Liver (tissue), 9 donors: ENCODE data around the gene PRSS8. TPM values are rescaled to one million over a fixed set of nuclear protein-coding genes. Genes with fewer than 3 reads are reported as not detected.

Source experiments
- DNase-seq: peaks from one replicate; pipeline ENCODE4 v3.0.0-alpha.2; 2017; ENCODE audit warnings: low spot score
- H3K27ac ChIP-seq, 2 donors: one replicate each; pipeline ENCODE4 v1.7.0; 2013; ENCODE audit warnings: inconsistent platforms in 2 of 2, low read length in 2 of 2, control low read depth in 1 of 2, low read depth in 1 of 2, mild to moderate bottlenecking in 1 of 2
- H3K27me3 ChIP-seq, 4 donors: one replicate each; pipeline versions ENCODE4 v1.6.1 to v1.7.0; 2013; ENCODE audit warnings: low read length in 3 of 4, inconsistent platforms in 1 of 4, mild to moderate bottlenecking in 1 of 4, moderate library complexity in 1 of 4; ENCODE audit not compliant: control insufficient read depth in 4 of 4, insufficient read depth in 4 of 4
- H3K36me3 ChIP-seq, 4 donors: one replicate each; pipeline versions ENCODE4 v1.6.1 to v1.7.0; 2013; ENCODE audit warnings: low read length in 3 of 4, mild to moderate bottlenecking in 3 of 4, low read depth in 1 of 4, moderate library complexity in 1 of 4; ENCODE audit not compliant: control insufficient read depth in 4 of 4, insufficient read depth in 3 of 4
- H3K4me1 ChIP-seq, 4 donors: one replicate each; pipeline versions ENCODE4 v1.6.1 to v1.7.0; 2013; ENCODE audit warnings: low read length in 3 of 4, mild to moderate bottlenecking in 3 of 4, moderate library complexity in 1 of 4; ENCODE audit not compliant: control insufficient read depth in 4 of 4, insufficient read depth in 4 of 4
- H3K4me3 ChIP-seq, 3 donors: one replicate each; pipeline versions ENCODE4 v1.6.1 to v1.7.0; 2013; ENCODE audit warnings: low read length in 3 of 3, control low read depth in 1 of 3, low read depth in 1 of 3, mild to moderate bottlenecking in 1 of 3
- H3K9ac ChIP-seq, 2 donors: one replicate each; pipeline ENCODE4 v1.7.0; 2013; ENCODE audit warnings: low read length in 2 of 2, mild to moderate bottlenecking in 2 of 2, moderate library complexity in 2 of 2, control low read depth in 1 of 2, low read depth in 1 of 2
- H3K9me3 ChIP-seq, 4 donors: one replicate each; pipeline versions ENCODE4 v1.6.1 to v1.7.0; 2013; ENCODE audit warnings: low read length in 3 of 4; ENCODE audit not compliant: control insufficient read depth in 4 of 4
- EGR1 ChIP-seq, 2 donors: IDR thresholded peaks; 2 replicates each; pipeline ENCODE4 v1.6.1; 2016 to 2018; ENCODE audit warnings: antibody characterized with exemption in 2 of 2, low read depth in 2 of 2
- FOXA1 ChIP-seq: IDR thresholded peaks from 2 replicates; pipeline ENCODE4 v1.6.1; 2016; ENCODE audit warnings: antibody characterized with exemption
- FOXA2 ChIP-seq: IDR thresholded peaks from 2 replicates; pipeline ENCODE4 v1.6.1; 2016; ENCODE audit warnings: antibody characterized with exemption
- GABPA ChIP-seq, 2 donors: IDR thresholded peaks in 1 of 2; conservative IDR thresholded peaks in 1 of 2; 2 replicates each; pipeline ENCODE4 v1.6.1; 2016; ENCODE audit warnings: antibody characterized with exemption in 2 of 2, mild to moderate bottlenecking in 1 of 2, moderate library complexity in 1 of 2
- HNF4A ChIP-seq, 2 donors: conservative IDR thresholded peaks; 2 replicates each; pipeline ENCODE4 v1.6.1; 2016; ENCODE audit warnings: antibody characterized with exemption in 2 of 2, mild to moderate bottlenecking in 2 of 2
- HNF4G ChIP-seq: IDR thresholded peaks from 2 replicates; pipeline ENCODE4 v1.6.1; 2016; ENCODE audit warnings: antibody characterized with exemption
- JUND ChIP-seq, 2 donors: IDR thresholded peaks; 2 replicates each; pipeline ENCODE4 v1.6.1; 2016; ENCODE audit warnings: antibody characterized with exemption in 2 of 2
- NR2F2 ChIP-seq: IDR thresholded peaks from 2 replicates; pipeline ENCODE4 v1.6.1; 2016; ENCODE audit warnings: antibody characterized with exemption
- RAD21 ChIP-seq, 2 donors: IDR thresholded peaks; 2 replicates each; pipeline ENCODE4 v1.6.1; 2016; ENCODE audit warnings: antibody characterized with exemption in 2 of 2, mild to moderate bottlenecking in 2 of 2
- RXRA ChIP-seq, 2 donors: IDR thresholded peaks; 2 replicates each; pipeline ENCODE4 v1.6.1; 2017 to 2018; ENCODE audit warnings: antibody characterized with exemption in 2 of 2, mild to moderate bottlenecking in 1 of 2
- SP1 ChIP-seq: IDR thresholded peaks from 2 replicates; pipeline ENCODE4 v1.6.1; 2018; ENCODE audit warnings: antibody characterized with exemption, mild to moderate bottlenecking
- TAF1 ChIP-seq: conservative IDR thresholded peaks from 2 replicates; pipeline ENCODE4 v1.6.1; 2016; ENCODE audit warnings: antibody characterized with exemption, mild to moderate bottlenecking
- YY1 ChIP-seq: IDR thresholded peaks from 2 replicates; pipeline ENCODE4 v1.6.1; 2016; ENCODE audit warnings: antibody characterized with exemption, mild to moderate bottlenecking
- WGBS: extraction: QIAGEN DNeasy Blood & Tissue Kit; methylation state at CpG from one replicate; pipeline ENCODE4 v1.1.7; 2013; 5-methylcytosine and 5-hydroxymethylcytosine counted together
- polyA plus RNA-seq, 2 donors: library from polyadenylated mRNA; stranded (reverse) in 1 of 2; unstranded in 1 of 2; fragments of 200-250 nt in 1 of 2; fragments of >200 nt in 1 of 2; fragmentation: Nextera tagmentation in 1 of 2; extraction: Ambion mirVana in 1 of 2; gene quantifications; one replicate each; pipeline versions ENCODE4 v1.2.1 to v1.2.3, GENCODE V29; 2013 to 2015
- total RNA-seq, 2 donors: library from RNA; depleted of rRNA; stranded (reverse); fragments of >200 nt; gene quantifications; one replicate each; pipeline ENCODE4 v1.2.3, GENCODE V29; 2014
- TF ChIP-seq, protein P1 (sequence below): IDR thresholded peaks from 2 replicates; pipeline ENCODE4 v1.6.1; 2016; ENCODE audit warnings: antibody characterized with exemption
- TF ChIP-seq, protein P2 (sequence below): fragments of 150-350 bp; IDR thresholded peaks from 2 replicates; pipeline ENCODE4 v1.5.1; 2017; ENCODE audit warnings: improper control_type of control experiment, low read depth, low read length; ENCODE audit not compliant: missing input control
- TF ChIP-seq, protein P3 (sequence below): IDR thresholded peaks from 2 replicates; pipeline ENCODE4 v1.6.1; 2016; ENCODE audit warnings: antibody characterized with exemption
- TF ChIP-seq, protein P4 (sequence below): IDR thresholded peaks from 2 replicates; pipeline ENCODE4 v1.6.1; 2016; ENCODE audit warnings: antibody characterized with exemption
- TF ChIP-seq, protein P5 (sequence below): IDR thresholded peaks from 2 replicates; pipeline ENCODE4 v1.6.1; 2016; ENCODE audit warnings: antibody characterized with exemption, mild to moderate bottlenecking
- donor health status: healthy.
- donor health status: healthy.
- donor health status: healthy.
- donor health status: healthy.
- donor health status: healthy.

PRSS8 gene
- total and polyA plus RNA-seq, 4 donors = 1.1 to 50.1 (median 8.4) TPM

DNA sequence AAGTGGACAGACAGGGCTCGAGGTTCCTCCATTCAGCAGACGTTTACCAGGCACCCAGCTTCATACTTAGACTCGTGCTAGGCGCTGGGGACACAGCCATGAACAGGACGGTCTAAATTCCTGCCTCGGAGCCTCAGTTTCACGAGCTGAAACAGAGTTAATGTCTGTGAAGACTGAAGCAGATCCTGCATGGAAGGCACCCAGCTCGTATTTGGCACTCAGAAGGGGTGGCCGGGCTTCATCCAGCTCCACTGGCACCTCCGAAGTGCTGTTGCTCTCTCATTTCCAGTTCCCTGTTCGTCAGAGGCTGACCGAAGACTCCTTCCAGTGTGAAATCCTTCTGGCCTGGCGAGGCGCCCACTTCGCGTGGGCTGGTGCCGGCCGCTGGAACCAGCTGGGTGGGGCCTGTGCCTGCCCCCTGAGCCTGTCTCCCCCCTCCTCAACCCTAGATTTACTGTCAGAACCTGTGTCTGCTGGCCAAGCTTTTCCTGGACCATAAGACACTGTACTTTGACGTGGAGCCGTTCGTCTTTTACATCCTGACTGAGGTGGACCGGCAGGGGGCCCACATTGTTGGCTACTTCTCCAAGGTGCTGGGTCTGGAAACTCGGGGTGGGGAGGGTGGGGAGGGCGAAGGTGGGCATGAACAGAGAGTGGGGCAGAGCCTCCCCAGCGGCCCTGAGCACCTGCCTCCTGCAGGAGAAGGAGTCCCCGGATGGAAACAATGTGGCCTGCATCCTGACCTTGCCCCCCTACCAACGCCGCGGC, 5.8 kb downstream of the PRSS8 start:
- peaks cover 8 to 40% (median 13%) of the 10 kb centered on the region in 4 donors for H3K36me3 ChIP-seq
- H3K9ac ChIP-seq = no peak overlapping the region
- 73% methylated on average over 29 of the region's 29 CpGs for WGBS
- H3K4me1 ChIP-seq = peaks cover 0 to 12% (median 2%) of the 10 kb centered on the region in 4 donors
- H3K4me3 ChIP-seq = no peak overlapping the region
- TF ChIP-seq FOXA2 = no peak
- peak overlapping the region; percentile 58 to 70 for H3K27ac ChIP-seq
- no peaks in the 10 kb centered on the region for H3K9me3 ChIP-seq
- no peaks in the 10 kb centered on the region for H3K27me3 ChIP-seq
- no peak for DNase-seq

DNA sequence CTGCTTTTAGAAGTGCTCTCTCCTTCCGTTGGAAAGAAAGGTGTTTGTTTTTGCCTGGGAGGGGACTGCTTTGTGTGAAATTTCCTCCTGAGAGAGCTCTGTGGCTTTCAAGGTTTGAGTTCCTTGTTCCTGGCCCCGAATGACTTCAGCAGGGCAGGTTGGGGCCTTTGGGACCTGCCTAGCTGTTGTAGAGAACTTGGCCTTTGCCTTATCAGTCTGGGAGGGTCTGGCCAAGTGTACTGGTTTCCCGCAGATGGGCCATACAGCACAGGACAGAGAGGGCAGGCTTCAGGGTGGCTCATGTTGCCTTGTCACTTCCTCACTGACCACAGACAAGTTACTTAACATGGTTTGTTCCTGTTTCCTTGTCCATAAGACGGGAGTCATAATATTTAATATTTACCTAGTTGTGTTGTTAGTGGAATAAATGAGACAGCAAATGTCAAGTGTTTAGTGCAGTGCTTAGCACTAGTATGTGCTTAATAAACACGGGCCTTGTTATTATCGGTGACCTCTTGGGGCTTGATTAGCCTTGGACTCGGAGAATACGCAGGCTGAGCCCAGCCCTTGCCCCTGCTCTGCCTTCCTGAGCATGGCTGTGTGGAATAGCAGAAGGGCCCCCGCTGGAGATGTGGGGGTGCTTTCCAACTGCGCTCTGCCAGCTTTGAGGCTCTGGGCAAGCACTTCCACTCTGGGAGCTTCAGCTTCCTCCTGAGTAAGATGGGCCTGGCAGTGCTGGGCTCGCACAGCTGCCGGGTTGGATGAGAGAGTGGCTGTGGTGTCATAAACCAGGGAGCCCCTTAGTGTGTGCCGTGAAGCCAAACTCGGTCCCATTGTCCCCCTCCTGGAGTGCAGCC, 6.6 kb downstream of the PRSS8 start:
- peak overlapping the region; percentile 70 to 77 for H3K27ac ChIP-seq
- TF ChIP-seq SP1 = peak; percentile 22
- TF ChIP-seq, protein P1, sequence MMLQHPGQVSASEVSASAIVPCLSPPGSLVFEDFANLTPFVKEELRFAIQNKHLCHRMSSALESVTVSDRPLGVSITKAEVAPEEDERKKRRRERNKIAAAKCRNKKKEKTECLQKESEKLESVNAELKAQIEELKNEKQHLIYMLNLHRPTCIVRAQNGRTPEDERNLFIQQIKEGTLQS = no peak
- peaks cover 0 to 5% (median 0%) of the 10 kb centered on the region in 4 donors for H3K4me1 ChIP-seq
- peaks cover 8 to 42% (median 14%) of the 10 kb centered on the region in 4 donors for H3K36me3 ChIP-seq
- H3K9me3 ChIP-seq = no peaks in the 10 kb centered on the region
- no peaks in the 10 kb centered on the region for H3K27me3 ChIP-seq
- H3K9ac ChIP-seq = no peak overlapping the region
- no peak for DNase-seq
- H3K4me3 ChIP-seq = no peak overlapping the region
- 74% methylated on average over 14 of the region's 14 CpGs for WGBS

DNA sequence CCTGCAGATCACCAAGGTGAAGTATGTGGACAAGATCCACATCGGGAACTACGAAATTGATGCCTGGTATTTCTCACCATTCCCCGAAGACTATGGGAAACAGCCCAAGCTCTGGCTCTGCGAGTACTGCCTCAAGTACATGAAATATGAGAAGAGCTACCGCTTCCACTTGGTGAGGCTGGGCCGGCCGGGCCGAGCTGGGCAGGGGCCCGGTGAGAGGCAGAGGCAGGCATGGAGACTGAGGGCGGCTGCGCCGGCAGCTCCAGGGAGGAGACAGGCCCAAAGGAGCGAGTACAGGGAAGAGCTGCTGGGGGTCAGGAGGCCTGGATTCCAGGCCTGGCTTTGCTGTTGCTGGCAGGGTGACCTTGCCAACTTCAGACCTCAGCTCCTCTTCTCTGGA, 8.3 kb downstream of the PRSS8 start:
- Histone ChIP-seq H3K27ac (peak overlapping the region; percentile 68 to 77), H3K4me3 (no peak overlapping the region), H3K27me3 (no peaks in the 10 kb centered on the region), H3K9ac (no peak overlapping the region), H3K36me3 (peaks cover 4 to 42% (median 16%) of the 10 kb centered on the region in 4 donors), H3K9me3 (no peaks in the 10 kb centered on the region), H3K4me1 (no peaks in the 10 kb centered on the region)
- no peak for DNase-seq
- TF ChIP-seq, protein P2, sequence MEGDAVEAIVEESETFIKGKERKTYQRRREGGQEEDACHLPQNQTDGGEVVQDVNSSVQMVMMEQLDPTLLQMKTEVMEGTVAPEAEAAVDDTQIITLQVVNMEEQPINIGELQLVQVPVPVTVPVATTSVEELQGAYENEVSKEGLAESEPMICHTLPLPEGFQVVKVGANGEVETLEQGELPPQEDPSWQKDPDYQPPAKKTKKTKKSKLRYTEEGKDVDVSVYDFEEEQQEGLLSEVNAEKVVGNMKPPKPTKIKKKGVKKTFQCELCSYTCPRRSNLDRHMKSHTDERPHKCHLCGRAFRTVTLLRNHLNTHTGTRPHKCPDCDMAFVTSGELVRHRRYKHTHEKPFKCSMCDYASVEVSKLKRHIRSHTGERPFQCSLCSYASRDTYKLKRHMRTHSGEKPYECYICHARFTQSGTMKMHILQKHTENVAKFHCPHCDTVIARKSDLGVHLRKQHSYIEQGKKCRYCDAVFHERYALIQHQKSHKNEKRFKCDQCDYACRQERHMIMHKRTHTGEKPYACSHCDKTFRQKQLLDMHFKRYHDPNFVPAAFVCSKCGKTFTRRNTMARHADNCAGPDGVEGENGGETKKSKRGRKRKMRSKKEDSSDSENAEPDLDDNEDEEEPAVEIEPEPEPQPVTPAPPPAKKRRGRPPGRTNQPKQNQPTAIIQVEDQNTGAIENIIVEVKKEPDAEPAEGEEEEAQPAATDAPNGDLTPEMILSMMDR = no peak
- TF ChIP-seq, protein P3, sequence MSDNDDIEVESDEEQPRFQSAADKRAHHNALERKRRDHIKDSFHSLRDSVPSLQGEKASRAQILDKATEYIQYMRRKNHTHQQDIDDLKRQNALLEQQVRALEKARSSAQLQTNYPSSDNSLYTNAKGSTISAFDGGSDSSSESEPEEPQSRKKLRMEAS = no peak
- no peak for TF ChIP-seq FOXA2
- no peak for TF ChIP-seq NR2F2
- TF ChIP-seq TAF1 = no peak
- TF ChIP-seq GABPA (IDR thresholded peaks at IDR 0.05 in 1 of 2, conservative IDR thresholded peaks at IDR 0.05 in 1 of 2) = no peak
- TF ChIP-seq YY1 = no peak
- TF ChIP-seq, protein P1 = no peak
- TF ChIP-seq RXRA (IDR thresholded peaks at IDR 0.05) = no peak
- no peak for TF ChIP-seq EGR1 (IDR thresholded peaks at IDR 0.05; ENCODE audit: low read depth in 2 of 2)
- TF ChIP-seq HNF4A (conservative IDR thresholded peaks at IDR 0.05) = no peak
- no peak for TF ChIP-seq HNF4G
- TF ChIP-seq JUND (IDR thresholded peaks at IDR 0.05) = no peak
- TF ChIP-seq, protein P4, sequence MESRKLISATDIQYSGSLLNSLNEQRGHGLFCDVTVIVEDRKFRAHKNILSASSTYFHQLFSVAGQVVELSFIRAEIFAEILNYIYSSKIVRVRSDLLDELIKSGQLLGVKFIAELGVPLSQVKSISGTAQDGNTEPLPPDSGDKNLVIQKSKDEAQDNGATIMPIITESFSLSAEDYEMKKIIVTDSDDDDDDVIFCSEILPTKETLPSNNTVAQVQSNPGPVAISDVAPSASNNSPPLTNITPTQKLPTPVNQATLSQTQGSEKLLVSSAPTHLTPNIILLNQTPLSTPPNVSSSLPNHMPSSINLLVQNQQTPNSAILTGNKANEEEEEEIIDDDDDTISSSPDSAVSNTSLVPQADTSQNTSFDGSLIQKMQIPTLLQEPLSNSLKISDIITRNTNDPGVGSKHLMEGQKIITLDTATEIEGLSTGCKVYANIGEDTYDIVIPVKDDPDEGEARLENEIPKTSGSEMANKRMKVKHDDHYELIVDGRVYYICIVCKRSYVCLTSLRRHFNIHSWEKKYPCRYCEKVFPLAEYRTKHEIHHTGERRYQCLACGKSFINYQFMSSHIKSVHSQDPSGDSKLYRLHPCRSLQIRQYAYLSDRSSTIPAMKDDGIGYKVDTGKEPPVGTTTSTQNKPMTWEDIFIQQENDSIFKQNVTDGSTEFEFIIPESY = no peak
- no peak for TF ChIP-seq RAD21 (IDR thresholded peaks at IDR 0.05)
- TF ChIP-seq FOXA1 = no peak
- TF ChIP-seq, protein P5, sequence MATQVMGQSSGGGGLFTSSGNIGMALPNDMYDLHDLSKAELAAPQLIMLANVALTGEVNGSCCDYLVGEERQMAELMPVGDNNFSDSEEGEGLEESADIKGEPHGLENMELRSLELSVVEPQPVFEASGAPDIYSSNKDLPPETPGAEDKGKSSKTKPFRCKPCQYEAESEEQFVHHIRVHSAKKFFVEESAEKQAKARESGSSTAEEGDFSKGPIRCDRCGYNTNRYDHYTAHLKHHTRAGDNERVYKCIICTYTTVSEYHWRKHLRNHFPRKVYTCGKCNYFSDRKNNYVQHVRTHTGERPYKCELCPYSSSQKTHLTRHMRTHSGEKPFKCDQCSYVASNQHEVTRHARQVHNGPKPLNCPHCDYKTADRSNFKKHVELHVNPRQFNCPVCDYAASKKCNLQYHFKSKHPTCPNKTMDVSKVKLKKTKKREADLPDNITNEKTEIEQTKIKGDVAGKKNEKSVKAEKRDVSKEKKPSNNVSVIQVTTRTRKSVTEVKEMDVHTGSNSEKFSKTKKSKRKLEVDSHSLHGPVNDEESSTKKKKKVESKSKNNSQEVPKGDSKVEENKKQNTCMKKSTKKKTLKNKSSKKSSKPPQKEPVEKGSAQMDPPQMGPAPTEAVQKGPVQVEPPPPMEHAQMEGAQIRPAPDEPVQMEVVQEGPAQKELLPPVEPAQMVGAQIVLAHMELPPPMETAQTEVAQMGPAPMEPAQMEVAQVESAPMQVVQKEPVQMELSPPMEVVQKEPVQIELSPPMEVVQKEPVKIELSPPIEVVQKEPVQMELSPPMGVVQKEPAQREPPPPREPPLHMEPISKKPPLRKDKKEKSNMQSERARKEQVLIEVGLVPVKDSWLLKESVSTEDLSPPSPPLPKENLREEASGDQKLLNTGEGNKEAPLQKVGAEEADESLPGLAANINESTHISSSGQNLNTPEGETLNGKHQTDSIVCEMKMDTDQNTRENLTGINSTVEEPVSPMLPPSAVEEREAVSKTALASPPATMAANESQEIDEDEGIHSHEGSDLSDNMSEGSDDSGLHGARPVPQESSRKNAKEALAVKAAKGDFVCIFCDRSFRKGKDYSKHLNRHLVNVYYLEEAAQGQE = no peak
- TF ChIP-seq SP1 = no peak
- WGBS = 97% methylated on average over 13 of the region's 13 CpGs
